ENCODE results near the gene ZSCAN22. TPM values are rescaled to one million over a fixed set of nuclear protein-coding genes. Genes with fewer than 3 reads are reported as not detected.
A peak's percentile ranks its signal among the peaks of the same experiment; 100 is the strongest.

Gene ZSCAN22
- total RNA-seq, 1 donor from 2014 or later = 3.2 TPM

DNA sequence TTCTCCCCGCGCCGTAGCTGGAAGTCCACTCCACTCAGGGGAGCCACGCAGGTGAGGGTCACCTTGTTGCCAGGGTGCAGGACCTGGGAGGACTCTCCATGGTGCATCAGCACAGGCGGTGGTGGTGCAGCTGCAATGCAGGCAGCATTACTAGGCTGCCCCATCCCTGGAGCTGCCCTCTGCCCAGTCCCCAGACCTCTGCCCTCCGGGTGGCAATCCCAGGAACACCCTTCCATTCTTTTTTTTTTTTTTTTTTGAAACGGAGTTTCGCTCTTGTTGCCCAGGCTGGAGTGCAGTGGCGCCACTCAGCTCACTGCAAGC, 24.7 kb downstream of the ZSCAN22 start:
- Mint-ChIP-seq H3K36me3 (ENCODE audit: low read depth, unreplicated experiment) (peaks cover 12% of the 10 kb centered on the region), H3K27me3 (ENCODE audit: unreplicated experiment) (peaks cover 14% of the 10 kb centered on the region), H3K4me3 (ENCODE audit: unreplicated experiment) (no peak overlapping the region), H3K27ac (ENCODE audit: unreplicated experiment) (no peak overlapping the region), H3K4me1 (ENCODE audit: unreplicated experiment) (peaks cover 6% of the 10 kb centered on the region), H3K9me3 (ENCODE audit: unreplicated experiment) (no peaks in the 10 kb centered on the region)
- DNase-seq (ENCODE audit: low spot score) = no peak
- TF ChIP-seq CTCF (IDR thresholded peaks at IDR 0.05; ENCODE audit: unreplicated experiment) = no peak

DNA sequence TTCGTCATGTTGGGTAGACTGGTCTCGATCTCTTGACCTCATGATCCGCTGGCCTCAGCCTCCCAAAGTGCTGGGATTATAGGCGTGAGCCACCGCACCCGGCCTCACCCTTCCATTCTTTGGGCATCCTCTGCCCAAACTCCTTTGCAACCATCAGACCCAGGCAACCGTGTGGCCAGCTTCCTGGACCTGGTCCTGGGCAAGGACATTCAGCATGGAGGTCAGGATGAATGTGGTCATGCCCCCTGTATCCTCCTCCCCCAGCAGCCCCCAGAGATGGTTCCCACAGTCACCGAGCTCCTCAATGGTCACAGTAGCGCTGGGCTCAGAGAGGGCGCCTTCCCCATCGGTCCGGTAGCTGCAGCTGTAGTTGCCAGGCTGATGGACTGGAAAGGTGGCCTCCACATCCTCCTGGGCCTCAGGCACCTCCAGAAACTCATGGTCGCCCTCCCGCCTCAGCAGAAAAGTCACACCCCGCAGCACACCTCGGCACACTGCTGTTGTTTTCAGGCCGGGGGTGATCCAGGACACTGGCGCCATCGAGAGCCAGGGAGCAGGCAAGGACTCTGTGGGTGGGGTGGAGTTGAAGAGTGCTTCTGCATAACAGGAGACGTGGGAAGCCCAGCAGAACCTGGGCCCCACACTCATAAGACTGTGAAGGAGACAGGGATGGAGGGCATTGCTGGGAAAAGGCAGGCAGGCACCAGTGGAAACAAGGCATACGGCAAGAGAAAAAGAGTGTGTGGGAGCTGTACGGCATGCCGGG, 25.4 kb downstream of the ZSCAN22 start:
- no peaks in the 10 kb centered on the region for H3K9me3 Mint-ChIP-seq (ENCODE audit: unreplicated experiment)
- peaks cover 14% of the 10 kb centered on the region for H3K27me3 Mint-ChIP-seq (ENCODE audit: unreplicated experiment)
- H3K27ac Mint-ChIP-seq (ENCODE audit: unreplicated experiment) = no peak overlapping the region
- DNase-seq (ENCODE audit: low spot score) = no peak
- peaks cover 6% of the 10 kb centered on the region for H3K4me1 Mint-ChIP-seq (ENCODE audit: unreplicated experiment)
- no peak for TF ChIP-seq CTCF (IDR thresholded peaks at IDR 0.05; ENCODE audit: unreplicated experiment)
- peak overlapping the region; percentile 34 for H3K4me3 Mint-ChIP-seq (ENCODE audit: unreplicated experiment)
- peaks cover 12% of the 10 kb centered on the region for H3K36me3 Mint-ChIP-seq (ENCODE audit: low read depth, unreplicated experiment)

DNA sequence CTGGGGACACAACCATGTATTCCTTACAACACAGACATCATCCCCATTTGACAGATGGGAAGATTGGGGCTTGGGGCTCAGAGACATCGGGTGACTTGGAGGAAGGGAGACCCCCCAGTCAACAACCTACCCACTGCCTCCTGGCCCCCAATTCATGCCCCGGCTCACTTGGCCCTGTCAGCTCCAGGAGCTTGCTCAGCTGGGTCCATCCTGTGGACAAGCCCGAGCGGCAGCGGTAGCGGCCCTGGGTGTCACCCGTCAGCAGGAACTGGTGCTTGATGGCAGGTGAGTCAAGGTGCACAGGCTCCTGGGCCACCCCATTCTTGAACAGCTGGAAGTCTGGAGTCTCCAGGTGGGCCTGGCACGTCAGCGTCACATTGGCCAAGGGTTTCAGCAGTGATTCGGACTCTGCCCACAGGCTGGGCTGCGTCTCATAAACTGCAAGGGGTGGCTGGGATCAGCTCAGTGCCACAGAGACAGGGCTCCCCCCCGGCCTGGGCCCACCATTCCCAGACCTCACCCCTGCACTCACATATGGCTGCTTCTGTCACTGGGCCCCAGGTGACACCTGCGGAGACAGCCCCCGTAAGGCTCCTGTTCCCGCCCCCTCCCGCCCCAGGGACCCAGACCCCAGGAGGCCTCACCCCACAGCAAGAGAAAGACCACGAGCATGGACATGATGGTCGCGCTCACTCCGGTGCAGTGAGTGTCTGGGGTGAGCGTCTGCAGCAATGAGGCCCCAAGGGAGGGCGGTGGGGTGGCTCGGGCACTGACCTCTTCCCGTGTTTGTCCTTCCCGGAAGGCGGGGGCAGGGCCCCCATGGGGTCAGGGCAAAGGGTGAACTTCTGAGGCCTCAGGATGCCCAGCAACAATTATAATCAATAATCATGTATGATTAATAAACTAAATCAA, 26.2 kb downstream of the ZSCAN22 start, which contains the start of gene A1BG:
A1BG (minus strand) TSS at position 733 of the 912 bp plus-strand sequence; CDS start at position 678, 55 bp downstream.
- peaks cover 14% of the 10 kb centered on the region for H3K27me3 Mint-ChIP-seq (ENCODE audit: unreplicated experiment)
- peak within 1 kb of the TSS; percentile 34 for H3K4me3 Mint-ChIP-seq (ENCODE audit: unreplicated experiment)
- peaks cover 12% of the 10 kb centered on the region for H3K36me3 Mint-ChIP-seq (ENCODE audit: low read depth, unreplicated experiment)
- no peak for TF ChIP-seq CTCF (IDR thresholded peaks at IDR 0.05; ENCODE audit: unreplicated experiment)
- no peaks in the 10 kb centered on the region for H3K9me3 Mint-ChIP-seq (ENCODE audit: unreplicated experiment)
- peaks cover 6% of the 10 kb centered on the region for H3K4me1 Mint-ChIP-seq (ENCODE audit: unreplicated experiment)
- H3K27ac Mint-ChIP-seq (ENCODE audit: unreplicated experiment) = no peak within 1 kb of the TSS
- no peak for DNase-seq (ENCODE audit: low spot score)

DNA sequence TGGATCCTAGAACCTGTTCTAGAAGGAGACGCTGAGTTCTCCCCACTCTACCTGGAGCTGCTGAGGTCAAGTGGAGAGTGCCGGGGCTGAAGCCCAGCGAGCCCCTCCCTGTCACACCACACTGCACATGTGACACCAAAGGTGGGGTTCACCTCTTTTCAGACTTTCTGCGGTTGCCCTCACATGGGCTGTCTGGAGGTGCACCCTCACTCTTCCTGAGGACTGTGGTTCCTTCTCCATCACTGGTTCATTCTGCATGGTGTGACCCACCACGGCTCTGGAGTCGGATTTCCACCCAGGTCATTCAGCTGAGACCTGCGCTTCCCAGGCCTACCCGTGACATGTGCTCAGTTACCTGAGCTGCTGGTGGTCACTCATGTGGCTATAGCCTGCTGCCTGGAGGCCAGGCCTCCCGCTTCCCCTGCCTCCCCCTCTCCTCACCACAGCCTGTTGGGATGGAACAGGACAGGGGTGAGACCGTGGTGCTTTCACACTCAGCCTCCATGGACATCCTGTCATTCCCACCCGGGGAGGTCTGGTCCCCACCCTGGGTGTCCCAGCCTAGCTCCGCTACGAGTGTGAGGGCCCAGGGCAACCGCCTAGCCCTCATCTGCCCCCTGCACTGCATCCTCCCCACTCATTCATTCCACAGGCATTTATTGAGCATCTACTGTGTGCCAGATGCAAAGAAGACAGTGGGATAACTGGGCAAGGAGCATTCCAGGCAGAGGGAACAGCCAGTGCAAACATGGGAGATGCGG, 27.1 kb downstream of the ZSCAN22 start:
- H3K27me3 Mint-ChIP-seq (ENCODE audit: unreplicated experiment) = peaks cover 15% of the 10 kb centered on the region
- no peak overlapping the region for H3K27ac Mint-ChIP-seq (ENCODE audit: unreplicated experiment)
- no peak for TF ChIP-seq CTCF (IDR thresholded peaks at IDR 0.05; ENCODE audit: unreplicated experiment)
- no peak overlapping the region for H3K4me3 Mint-ChIP-seq (ENCODE audit: unreplicated experiment)
- H3K9me3 Mint-ChIP-seq (ENCODE audit: unreplicated experiment) = no peaks in the 10 kb centered on the region
- no peak for DNase-seq (ENCODE audit: low spot score)
- peaks cover 12% of the 10 kb centered on the region for H3K36me3 Mint-ChIP-seq (ENCODE audit: low read depth, unreplicated experiment)
- H3K4me1 Mint-ChIP-seq (ENCODE audit: unreplicated experiment) = peaks cover 4% of the 10 kb centered on the region
